Stimulated activated CD8-positive, alpha-beta memory T cell treated with anti-CD3 and anti-CD28 coated beads, Interleukin-7, amount 100 ng/mL, for 1 hour (primary cell): Measurements from ENCODE around the gene FAAH.
"Not testable (repeated sequence)": the region's sequence is repeated elsewhere in the genome, so short reads cannot be mapped to it uniquely, and the experiment has no call there.

Source experiments
- DNase-seq, 2 donors: peaks; one replicate each; pipeline ENCODE4 v3.0.0-alpha.2; 2020; ENCODE audit warnings: low read depth in 2 of 2

Gene FAAH

DNA sequence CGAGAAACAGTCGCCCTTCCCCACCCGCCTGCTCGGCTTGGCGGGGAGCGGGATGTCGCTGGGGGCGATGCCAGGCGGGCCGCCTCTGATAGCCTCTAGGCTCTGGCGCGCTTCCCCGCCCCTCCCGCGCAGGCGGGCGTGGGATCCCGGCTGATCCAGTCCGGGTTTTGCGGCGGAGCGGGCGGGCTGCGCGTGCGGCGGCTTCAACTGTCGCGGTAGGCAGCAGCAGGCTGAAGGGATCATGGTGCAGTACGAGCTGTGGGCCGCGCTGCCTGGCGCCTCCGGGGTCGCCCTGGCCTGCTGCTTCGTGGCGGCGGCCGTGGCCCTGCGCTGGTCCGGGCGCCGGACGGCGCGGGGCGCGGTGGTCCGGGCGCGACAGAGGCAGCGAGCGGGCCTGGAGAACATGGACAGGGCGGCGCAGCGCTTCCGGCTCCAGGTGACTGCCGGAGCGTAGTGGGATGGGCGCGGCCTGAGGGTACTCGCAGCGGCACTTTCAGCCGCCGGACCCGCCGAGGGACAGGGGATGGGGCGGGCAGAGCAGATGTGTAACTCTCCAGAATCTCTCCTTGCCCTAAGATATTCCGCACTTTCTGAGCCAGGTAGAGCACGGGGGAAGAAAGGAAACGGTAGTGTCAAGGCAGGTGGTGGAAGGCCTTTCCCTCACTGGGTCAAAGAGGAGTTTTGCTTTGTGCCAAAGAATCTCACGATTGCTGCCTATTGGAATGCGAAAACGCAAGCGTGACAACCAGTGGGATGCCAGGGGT lies at the start of gene FAAH:
FAAH (plus strand) TSS at position 210 of the 764 bp plus-strand sequence; CDS start at position 242, 32 bp downstream.
- no peak for DNase-seq

DNA sequence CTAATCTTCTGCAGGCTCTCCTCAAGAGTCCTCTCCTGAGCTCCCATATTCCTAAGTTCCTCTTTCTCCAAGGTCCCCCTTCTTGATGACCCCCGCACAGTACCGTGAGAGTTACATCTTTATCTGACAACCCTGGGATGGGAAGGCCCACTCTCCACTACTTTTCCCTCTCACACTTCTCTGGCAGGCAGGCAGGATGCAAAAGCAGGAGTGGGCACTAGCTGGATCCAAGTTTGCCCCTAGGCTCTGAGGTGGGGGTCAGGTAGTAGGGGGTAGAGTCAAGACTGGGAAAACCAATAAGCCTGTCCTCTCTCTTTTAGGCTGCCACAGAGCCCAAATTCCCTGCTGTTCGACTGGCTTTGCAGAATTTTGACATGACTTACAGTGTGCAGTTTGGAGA lies 49.6 kb upstream of the FAAH start:
- DNase-seq: no peak

DNA sequence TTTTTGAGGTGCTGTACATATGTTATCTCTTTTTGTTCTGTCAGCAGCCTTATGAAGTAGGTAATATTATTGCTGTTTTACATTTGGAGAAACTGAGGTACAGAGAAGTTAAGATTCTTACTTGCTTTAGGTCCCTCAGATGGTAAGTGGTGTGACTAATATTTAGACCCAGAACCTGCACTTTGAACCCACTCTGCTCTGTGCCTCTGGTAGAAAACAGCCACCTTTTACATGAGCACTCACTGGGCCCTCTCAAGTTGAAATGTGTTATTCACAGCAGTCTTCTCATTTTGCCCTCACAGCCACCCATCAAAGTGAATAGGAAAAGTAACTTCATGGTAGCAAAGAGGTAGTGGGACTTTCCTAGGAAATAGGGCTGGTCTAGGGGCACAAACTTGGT lies 48.8 kb upstream of the FAAH start:
- no peak for DNase-seq

DNA sequence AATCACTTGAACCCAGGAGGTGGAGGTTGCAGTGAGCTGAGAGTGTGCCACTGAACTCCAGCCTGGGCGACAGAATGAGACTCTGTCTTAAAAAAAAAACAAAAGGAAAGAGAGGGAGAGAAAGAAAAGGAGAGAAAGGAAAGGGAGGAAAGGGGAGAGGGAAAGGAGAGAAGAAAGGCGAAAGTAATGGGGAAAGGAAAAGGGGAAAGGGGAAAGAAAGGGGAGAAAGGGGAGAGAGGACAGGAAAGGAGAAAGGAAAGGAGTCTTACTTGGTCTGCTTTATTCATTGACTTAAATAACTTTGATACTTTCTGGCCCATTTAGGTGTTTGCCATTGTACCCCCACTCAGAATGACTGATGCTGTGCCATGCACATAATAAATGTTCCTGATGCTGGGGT lies 41.8 kb upstream of the FAAH start:
- DNase-seq: no peak

DNA sequence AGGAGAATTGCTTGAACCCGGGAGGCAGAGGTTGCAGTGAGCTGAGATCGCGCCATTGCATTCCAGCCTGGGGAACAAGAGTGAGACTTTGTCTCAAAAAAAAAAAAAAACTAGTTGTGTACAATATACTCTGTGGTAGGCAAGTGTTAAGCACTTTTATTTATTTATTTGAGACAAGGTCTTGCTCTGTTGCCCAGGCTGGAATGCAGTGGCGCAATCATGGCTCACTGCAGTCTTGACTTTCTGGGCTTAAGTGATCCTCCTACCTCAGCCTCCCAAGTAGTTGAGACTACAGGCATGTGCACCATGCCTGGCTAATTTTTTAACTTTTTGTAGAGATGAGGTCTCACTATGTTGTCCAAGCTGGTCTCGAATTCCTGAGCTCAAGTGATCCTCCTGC lies 38.2 kb upstream of the FAAH start:
- DNase-seq: not testable (repeated sequence)

DNA sequence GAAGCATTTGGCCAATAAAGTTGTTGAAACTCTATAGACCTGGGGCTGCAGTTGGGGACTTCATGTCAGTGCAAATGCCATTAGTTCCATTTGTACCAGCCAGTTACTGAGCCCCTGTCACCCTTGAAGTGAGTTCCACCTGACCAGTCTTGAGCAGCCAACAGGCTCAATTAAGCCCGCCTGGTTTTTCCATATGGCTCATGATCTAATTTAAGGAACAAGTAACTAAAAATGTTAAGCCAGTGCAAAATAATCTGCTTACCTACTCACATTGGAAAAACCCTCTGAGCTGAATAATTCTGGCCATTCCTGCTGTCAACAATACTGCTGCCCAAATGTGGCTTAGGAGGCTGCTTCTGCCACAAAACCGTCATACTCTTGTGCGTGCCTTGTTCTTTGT lies 32.0 kb upstream of the FAAH start:
- DNase-seq: no peak

DNA sequence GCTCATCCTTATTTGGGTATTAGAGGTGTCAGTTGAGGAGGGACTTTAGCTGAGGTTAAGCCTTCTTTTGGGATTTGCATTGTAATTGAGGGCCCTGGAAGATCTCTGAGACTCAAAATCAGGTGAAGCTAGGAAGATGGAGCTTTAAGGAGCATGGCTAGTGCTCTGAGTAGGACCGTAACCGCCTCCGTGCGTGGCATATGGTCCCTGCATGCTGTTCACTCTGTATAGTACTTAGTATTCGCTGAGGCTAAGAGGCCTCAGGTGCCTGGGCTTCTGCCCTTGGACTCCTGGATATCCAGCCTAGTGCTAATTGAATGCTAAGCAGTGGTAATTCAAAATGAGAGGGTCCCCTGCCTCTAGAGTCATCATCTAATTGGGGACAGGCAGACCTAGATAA lies 31.0 kb upstream of the FAAH start:
- no peak for DNase-seq

DNA sequence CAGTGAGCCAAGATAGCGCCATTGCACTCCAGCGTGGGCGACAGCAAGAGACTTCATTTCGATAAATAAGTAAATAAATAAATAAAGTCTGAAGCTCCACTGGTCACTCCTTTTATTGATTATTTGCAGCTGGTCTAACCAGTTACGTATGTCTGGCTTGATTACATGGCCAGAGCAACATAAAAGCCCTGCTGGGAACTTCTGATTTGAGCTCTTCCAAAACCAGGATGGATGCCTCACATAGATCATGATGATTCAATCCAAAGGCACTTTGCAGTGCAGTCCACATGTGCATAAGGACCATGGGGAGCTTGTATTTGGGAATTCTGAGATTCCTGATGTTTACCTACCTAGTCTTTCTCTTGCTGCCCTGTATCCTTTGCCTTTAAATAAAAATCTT lies 29.5 kb upstream of the FAAH start:
- no peak for DNase-seq

DNA sequence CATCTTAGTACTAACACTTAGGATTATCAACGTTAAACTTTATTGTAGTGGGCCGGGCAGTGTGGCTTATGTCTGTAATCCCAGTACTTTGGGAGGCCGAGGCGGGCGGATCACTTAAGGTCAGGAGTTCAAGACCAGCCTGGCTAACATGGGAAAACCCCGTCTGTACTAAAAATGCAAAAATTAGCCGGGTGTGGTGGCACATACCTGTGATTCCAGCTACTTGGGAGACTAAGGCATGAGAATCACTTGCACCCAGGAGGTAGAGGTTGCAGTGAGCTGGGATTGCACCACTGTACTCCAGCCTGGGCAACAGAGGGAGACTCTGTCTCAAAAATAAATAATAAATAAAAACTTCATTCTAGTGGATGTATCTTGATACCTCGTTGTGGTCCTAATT lies 28.3 kb upstream of the FAAH start:
- DNase-seq: not testable (repeated sequence)

DNA sequence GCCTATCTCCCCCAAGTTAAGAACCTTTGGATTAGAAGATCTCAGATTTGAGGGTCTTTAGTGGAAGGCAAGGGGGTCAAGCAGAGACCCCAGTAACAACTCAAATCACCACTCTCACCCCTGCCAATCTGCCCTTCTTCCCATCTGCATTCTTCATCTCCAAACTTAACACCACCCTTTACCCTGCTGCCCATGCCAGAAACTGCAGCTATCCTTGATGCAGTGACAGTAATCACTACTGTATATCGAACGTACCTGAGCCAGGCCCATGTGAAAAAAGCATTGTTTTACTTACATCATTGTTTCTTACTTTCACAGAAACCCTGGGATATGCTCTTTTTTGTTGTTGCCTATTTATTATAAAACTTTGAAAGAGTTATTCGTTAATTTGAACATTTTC lies 27.0 kb upstream of the FAAH start:
- DNase-seq: no peak

DNA sequence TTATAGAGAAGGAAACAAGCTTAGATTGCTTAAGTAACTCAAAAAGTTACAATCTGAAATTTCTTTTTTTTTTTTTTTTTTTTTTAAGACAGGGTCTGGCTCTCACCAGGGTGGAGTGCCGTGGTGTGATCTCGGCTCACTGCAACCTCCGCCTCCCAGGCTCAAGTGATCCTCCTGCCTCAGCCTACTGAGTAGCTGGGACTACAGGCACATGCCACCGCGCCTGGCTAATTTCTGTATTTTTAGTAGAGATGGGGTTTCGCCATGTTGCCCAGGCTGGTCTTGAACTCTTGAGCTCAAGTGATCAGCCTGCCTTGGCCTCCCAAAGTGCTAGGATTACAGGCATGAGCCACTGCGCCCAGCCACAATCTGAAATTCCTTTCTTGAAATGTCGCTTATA lies 26.4 kb upstream of the FAAH start:
- DNase-seq: not testable (repeated sequence)

DNA sequence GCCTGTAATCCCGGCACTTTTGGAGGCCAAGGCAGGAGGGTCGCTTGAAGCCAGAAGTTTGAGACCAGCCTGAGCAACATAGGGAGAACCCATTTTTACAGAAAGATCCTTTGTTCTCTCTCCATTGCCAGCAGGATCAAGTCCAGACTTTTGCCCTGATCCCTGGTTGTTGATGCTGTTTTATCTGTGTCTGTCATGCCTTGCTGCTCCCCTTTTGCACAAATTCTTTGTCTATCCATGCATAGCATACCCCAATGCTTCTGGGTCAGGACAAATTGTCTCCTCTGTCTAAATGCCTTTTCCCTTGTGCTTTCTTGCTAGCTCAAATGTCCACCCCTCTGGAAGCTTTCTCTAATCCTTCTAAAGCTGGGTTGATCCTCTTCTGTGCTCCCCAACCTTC lies 25.3 kb upstream of the FAAH start:
- DNase-seq: no peak

DNA sequence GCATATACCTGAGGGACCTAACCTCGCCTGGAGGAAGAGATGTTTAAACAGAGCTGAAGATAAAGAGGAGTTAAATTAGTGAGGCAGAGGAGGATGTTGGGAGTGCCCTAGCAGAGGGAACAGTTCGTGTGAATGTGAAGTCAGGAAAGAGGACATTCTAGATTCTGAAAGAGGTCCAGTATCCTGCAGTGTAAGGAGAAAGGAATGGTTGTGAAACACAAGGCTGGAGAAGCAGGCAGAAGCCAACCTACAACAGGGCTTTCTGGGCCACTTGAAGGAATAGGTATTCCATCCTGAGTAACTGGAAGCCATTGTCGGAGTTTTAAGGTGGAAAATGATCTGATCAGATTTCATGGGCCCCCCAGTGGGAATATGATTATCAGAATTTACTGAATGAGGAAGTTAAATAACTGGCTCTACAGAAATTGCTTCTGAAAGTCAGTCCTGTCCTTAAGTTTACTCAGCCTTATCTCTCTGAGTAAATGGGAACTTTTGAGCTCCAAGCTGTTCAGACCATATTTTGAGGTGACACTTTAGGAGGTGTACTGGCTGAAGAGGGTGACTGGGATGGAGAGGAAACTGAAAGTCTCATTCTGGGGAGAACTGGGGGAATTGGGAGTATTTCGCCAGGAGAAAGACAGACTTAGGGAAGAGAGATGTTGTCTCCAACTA lies 24.4 kb upstream of the FAAH start:
- DNase-seq: no peak

DNA sequence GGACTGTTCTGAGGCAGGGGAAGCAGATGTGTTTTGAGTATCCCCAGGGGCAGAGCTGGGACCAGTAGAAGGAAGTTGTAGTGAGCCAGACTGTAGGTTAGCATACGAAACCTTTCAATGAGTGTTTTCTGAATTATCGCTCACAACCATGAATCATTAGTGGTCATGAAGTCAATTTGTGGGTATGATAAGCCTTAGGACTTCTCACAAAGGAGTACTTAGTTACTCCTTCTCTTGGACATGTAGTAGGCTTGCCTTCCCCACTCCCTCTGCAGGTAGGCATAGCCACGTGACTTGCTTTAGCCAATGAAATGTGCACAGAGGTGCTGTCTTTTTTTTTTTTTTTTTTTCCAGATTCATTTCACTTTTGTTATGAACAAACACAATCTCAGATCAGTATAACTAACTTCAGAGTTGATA lies 23.9 kb upstream of the FAAH start:
- DNase-seq: no peak

DNA sequence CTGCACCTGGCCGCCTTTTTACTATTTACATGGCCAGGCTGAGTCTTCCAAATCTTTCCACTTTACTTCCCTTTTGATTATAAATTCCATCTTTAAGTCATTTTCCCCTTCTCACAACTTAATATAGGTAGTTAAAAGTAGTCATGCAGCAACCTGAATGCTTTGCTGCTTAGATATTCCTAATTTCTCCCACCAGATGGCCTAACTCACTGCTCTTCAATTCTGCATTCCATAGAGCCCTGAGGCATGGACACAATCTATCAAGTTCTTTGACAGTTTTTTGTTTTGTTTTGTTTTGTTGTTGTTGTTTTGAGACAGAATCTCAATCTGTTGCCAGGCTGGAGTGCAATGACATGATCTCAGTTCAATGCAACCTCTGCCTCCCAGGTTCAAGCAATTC lies 21.7 kb upstream of the FAAH start:
- no peak for DNase-seq

DNA sequence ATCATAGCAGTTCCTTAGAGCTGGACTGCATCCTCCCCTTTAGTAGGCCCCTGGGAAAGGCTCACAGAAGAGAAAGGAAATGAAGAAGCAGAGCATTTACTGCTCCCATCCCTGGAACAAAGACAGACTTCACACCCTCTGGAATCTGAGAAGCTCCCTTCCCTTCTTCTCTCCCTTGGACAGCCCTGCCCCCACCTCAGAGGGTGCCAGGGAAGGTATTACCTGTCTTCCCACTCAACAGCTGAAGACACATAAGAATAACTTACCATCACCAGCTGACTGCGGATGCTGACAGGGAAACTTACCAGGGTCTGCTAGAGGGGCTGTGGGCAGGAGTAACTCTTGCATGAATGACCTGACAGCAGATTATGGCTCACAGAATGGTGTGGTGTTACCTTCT lies 14.1 kb upstream of the FAAH start:
- DNase-seq: no peak

DNA sequence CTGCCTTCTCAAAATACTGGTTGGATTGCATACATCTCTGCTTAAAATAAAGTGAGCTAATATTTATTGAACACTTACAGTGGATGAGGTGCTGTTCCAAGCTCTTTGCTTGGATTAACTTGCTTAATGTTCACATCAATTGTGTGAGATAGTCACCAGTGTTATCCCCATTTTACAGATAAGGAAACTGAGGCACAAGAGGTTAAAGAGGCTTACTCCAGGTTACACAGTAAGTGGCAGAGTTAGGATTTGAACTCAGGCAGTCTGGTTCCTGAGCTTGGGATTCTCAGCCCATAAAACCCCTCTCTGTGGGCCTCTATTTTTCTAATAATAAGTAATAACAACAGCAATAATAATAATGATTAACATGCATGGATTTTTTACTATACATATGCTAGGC lies 13.6 kb upstream of the FAAH start:
- no peak for DNase-seq

DNA sequence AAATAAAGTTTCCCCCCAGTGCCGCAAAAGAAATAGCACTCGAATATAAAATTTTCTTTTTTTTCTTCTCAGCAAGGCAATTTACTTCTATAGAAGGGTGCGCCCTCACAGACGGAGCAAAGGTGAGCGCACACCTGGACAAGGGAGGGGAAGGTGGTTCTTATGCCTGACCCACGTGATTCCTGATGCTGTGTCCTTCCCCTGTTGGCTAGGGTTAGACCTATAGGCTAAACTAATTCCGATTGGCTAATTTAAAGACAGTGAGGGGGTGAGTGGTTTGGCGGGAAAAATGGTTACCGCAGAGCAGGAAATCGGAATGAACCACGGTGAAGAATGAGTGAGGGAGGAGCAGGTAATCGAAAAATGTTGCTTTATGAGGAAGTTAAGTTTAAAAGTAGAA lies 607 bp upstream of the FAAH start:
- DNase-seq: no peak

DNA sequence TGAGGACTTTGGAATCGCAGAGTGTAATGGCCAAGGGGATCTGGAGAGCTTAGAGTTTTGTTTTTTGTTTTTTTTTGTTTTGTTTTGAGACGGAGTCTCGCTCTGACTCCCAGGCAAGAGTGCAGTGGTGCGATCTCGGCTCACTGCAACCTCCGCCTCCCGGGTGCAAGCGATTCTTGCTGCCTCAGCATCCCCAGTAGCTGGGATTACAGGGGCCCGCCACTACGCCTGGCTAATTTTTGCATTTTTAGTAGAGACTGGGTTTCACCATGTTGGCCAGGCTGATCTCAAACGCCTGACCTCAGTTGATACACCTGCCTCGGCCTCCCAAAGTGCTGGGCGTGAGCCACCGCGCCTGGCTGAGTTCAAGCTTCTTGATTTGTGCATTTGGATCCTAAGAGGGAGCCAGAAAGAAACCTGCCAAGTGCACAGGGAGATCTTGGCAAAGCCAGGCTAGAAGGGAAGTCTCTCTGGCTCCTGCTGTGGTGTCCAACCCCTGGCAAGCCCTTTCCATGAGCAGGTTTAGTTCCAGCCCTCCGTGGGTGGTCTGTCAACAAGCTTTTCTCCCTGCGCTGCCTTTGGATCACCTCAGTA lies 852 bp downstream of the FAAH start:
- DNase-seq: no peak

DNA sequence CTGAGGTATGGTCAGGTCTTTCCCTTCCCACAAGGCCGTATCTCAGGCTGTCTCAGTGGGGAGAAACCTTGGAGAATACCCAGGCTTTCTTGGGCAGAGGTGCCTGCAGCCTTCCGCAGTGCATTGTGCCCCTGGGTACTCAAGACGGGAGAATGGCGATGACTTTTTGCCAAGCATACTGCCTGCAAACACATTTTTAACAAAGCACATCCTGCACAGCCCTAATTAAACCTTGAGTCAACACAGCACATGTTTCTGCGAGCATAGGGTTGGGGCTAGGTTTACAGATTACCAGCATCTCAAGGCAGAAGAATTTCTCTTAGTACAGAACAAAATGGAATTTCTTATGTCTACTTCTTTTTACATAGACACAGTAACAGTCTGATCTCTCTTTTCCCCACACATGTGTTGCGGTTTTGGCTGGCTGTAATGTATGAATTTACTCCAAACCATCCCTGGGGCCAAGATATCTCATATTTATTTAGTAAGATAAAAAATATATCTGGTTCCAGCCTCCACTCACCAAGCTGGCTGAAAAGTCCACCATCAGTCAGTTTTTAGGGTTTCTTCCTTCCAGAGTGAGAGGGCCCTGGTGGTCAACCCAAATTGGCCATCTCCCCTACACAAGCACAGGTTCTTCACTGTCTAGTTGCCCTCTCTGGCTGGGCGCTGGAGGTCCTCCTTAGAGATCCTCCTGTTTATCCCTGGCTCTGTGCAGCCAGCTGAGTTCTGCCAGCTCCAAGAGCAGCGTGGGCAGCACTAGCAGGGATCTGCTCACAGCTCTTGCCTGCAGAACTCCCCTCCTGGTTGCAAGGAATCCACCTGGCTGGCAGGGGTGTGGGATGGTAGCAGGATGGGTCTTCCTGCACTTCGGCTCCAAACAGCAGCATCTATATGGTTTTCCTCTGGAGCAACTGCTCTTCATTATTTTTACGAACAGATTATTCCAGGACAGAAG lies 2.6 kb downstream of the FAAH start:
- no peak for DNase-seq

DNA sequence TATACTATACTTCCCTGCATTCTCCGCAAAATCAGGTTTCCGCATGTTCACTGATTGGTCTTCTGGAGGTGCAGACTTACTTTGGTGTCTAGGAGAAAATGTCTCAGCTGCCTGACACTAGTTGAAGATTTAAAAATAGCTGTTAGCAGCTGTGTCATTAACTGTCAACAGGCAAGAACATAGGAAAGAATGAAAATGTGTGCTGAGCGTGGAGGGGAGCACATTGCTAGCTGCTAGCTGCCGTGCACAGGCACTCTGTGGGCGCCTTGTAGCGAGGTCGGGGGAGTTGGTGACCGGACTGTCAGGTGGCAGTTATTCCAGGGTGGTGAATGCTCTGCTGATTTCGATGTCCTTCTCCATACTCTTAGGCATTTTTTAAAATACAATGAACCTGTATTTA lies 5.2 kb downstream of the FAAH start:
- no peak for DNase-seq

DNA sequence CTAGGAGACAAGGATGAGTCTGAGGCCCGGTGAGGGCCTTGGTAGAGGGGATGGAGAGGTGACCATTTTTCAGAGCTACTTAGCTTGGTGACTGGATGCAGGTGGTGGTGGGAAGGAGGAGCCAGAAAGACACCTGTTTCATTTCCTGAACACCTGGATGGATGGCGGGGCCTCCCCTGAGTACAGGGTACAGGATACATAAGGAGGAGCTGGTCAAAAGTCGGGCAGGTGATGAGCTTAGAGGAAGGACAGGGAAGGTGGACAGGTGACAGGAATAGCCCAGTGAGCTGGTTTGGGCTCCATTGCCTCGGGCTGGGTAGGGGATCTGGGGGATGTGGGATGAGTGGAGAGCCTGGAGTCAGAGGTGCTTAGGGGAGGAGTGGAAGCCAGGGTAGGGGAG lies 6.3 kb downstream of the FAAH start:
- DNase-seq: no peak
